Mesendoderm (in vitro differentiated cells): ENCODE measurements around the gene NUDT15.
"Not testable (repeated sequence)": the region's sequence is repeated elsewhere in the genome, so short reads cannot be mapped to it uniquely, and the experiment has no call there.

Source experiments
- DNase-seq: peaks from one replicate; pipeline ENCODE4 v3.0.0; 2013
- H2AK5ac ChIP-seq: 2 replicates; pipeline ENCODE4 v1.6.1; 2013; ENCODE audit warnings: low read length, inconsistent platforms
- H2BK120ac ChIP-seq: 2 replicates; pipeline ENCODE4 v1.6.1; 2013; ENCODE audit warnings: low read depth, mild to moderate bottlenecking, low read length, moderate library complexity, mixed read lengths
- H2BK15ac ChIP-seq: replicated peaks from 2 replicates; pipeline ENCODE4 v1.6.1; 2013; ENCODE audit warnings: low read depth, mild to moderate bottlenecking, moderate library complexity
- H2BK5ac ChIP-seq: 2 replicates; pipeline ENCODE4 v1.6.1; 2013; ENCODE audit warnings: low read length, inconsistent platforms
- H3K18ac ChIP-seq: 2 replicates; pipeline ENCODE4 v1.6.1; 2013; ENCODE audit warnings: mild to moderate bottlenecking, low read length, mixed read lengths
- H3K23ac ChIP-seq: one replicate; pipeline ENCODE4 v1.6.1; 2013; ENCODE audit warnings: low read length
- H3K27ac ChIP-seq: 2 replicates; pipeline ENCODE4 v1.5.1; 2013; ENCODE audit warnings: low read depth, mild to moderate bottlenecking, inconsistent platforms, low read length, moderate library complexity
- H3K27me3 ChIP-seq: 2 replicates; pipeline ENCODE4 v1.6.1; 2013; ENCODE audit warnings: low read length, control low read depth, mild to moderate bottlenecking, inconsistent platforms; ENCODE audit not compliant: insufficient read depth, poor library complexity
- H3K36me3 ChIP-seq: 2 replicates; pipeline ENCODE4 v1.6.1; 2013; ENCODE audit warnings: low read length, inconsistent platforms; ENCODE audit not compliant: control insufficient read depth, insufficient read depth
- H3K4ac ChIP-seq: one replicate; pipeline ENCODE4 v1.6.1; 2013; ENCODE audit warnings: low read depth, mild to moderate bottlenecking, low read length, moderate library complexity
- H3K4me1 ChIP-seq: 2 replicates; pipeline ENCODE4 v1.6.1; 2013; ENCODE audit warnings: low read depth, low read length, inconsistent platforms; ENCODE audit not compliant: control insufficient read depth
- H3K4me2 ChIP-seq: 2 replicates; pipeline ENCODE4 v1.6.1; 2013; ENCODE audit warnings: low read length
- H3K4me3 ChIP-seq: 2 replicates; pipeline ENCODE4 v1.5.1; 2013; ENCODE audit warnings: mild to moderate bottlenecking, low read length
- H3K56ac ChIP-seq: one replicate; pipeline ENCODE4 v1.6.1; 2013; ENCODE audit warnings: low read length
- H3K79me1 ChIP-seq: 2 replicates; pipeline ENCODE4 v1.6.1; 2013; ENCODE audit warnings: low read length, inconsistent platforms
- H3K79me2 ChIP-seq: 2 replicates; pipeline ENCODE4 v1.6.1; 2013; ENCODE audit warnings: mild to moderate bottlenecking, low read length; ENCODE audit not compliant: control insufficient read depth, insufficient read depth
- H3K9ac ChIP-seq: 2 replicates; pipeline ENCODE4 v1.6.1; 2013; ENCODE audit warnings: low read length, inconsistent platforms
- H4K5ac ChIP-seq: one replicate; pipeline ENCODE4 v1.6.1; 2013; ENCODE audit warnings: low read length
- H4K8ac ChIP-seq: one replicate; pipeline ENCODE4 v1.6.1; 2013; ENCODE audit warnings: low read depth, mild to moderate bottlenecking, control low read depth, low read length, moderate library complexity
- WGBS: extraction: QIAGEN DNeasy Blood & Tissue Kit; methylation state at CpG from one replicate; pipeline ENCODE4 v1.1.7; 2013; ENCODE audit warnings: low lambda C conversion rate, missing lambda C conversion rate; ENCODE audit not compliant: insufficient coverage; ENCODE audit errors: extremely low coverage; 5-methylcytosine and 5-hydroxymethylcytosine counted together

NUDT15 gene

GRCh38 chr13:48059951-48060350 lies 22.4 kb downstream of the NUDT15 start:
- not testable (repeated sequence) for H4K8ac ChIP-seq, H2BK5ac ChIP-seq, H3K27me3 ChIP-seq, H2BK15ac ChIP-seq, H3K36me3 ChIP-seq, H3K23ac ChIP-seq, H3K18ac ChIP-seq, H3K4me2 ChIP-seq, H4K5ac ChIP-seq, H3K27ac ChIP-seq, H3K56ac ChIP-seq, H3K4me3 ChIP-seq, H2BK120ac ChIP-seq, H3K79me2 ChIP-seq, H3K4ac ChIP-seq, H2AK5ac ChIP-seq, H3K4me1 ChIP-seq, DNase-seq, H3K79me1 ChIP-seq, H3K9ac ChIP-seq
- WGBS, result no CpG with 5 or more reads among the region's 5 CpGs

- Histone ChIP-seq H4K5ac (no peak overlapping the region), H3K56ac (no peak overlapping the region), H3K4ac (no peak overlapping the region), H3K79me1 (no peaks in the 10 kb centered on the region), H3K79me2 (no peaks in the 10 kb centered on the region), H3K23ac (no peak overlapping the region), H3K4me3 (no peak overlapping the region), H3K36me3 (peaks cover 4% of the 10 kb centered on the region), H4K8ac (no peak overlapping the region), H3K4me2 (no peak overlapping the region), H3K18ac (no peak overlapping the region), H3K27me3 (no peaks in the 10 kb centered on the region), H2BK120ac (no peak overlapping the region), H2BK15ac (no peak overlapping the region), H3K4me1 (no peaks in the 10 kb centered on the region), H2BK5ac (no peak overlapping the region), H3K27ac (no peak overlapping the region), H3K9ac (no peak overlapping the region), H2AK5ac (no peak overlapping the region)
- no CpG with 5 or more reads among the region's 3 CpGs for WGBS
- no peak for DNase-seq
Observed at GRCh38 chr13:48066310-48066989, 28.9 kb downstream of the NUDT15 start.

GRCh38 chr13:48068036-48068435 lies 30.5 kb downstream of the NUDT15 start:
- H3K23ac ChIP-seq, result no peak overlapping the region
- no peaks in the 10 kb centered on the region for H3K79me2 ChIP-seq
- H2BK5ac ChIP-seq, result no peak overlapping the region
- no peak overlapping the region for H3K4ac ChIP-seq
- H4K8ac ChIP-seq, result no peak overlapping the region
- no peak overlapping the region for H2BK15ac ChIP-seq
- no peaks in the 10 kb centered on the region for H3K79me1 ChIP-seq
- peaks cover 10% of the 10 kb centered on the region for H3K36me3 ChIP-seq
- H2AK5ac ChIP-seq, result no peak overlapping the region
- H3K4me1 ChIP-seq, result no peaks in the 10 kb centered on the region
- H3K27ac ChIP-seq, result no peak overlapping the region
- H4K5ac ChIP-seq, result no peak overlapping the region
- no peaks in the 10 kb centered on the region for H3K27me3 ChIP-seq
- no peak overlapping the region for H3K9ac ChIP-seq
- H3K18ac ChIP-seq, result no peak overlapping the region
- no peak overlapping the region for H3K4me3 ChIP-seq
- H2BK120ac ChIP-seq, result no peak overlapping the region
- H3K4me2 ChIP-seq, result no peak overlapping the region
- DNase-seq, result no peak
- H3K56ac ChIP-seq, result no peak overlapping the region

- Histone ChIP-seq H2BK15ac (no peak overlapping the region), H3K23ac (no peak overlapping the region), H3K4me3 (no peak overlapping the region), H3K36me3 (peaks cover 12% of the 10 kb centered on the region), H2AK5ac (no peak overlapping the region), H3K4ac (no peak overlapping the region), H2BK120ac (no peak overlapping the region), H3K18ac (no peak overlapping the region), H3K4me1 (no peaks in the 10 kb centered on the region), H4K5ac (no peak overlapping the region), H3K79me1 (no peaks in the 10 kb centered on the region), H3K9ac (no peak overlapping the region), H2BK5ac (no peak overlapping the region), H3K27me3 (no peaks in the 10 kb centered on the region), H4K8ac (no peak overlapping the region), H3K79me2 (no peaks in the 10 kb centered on the region), H3K4me2 (no peak overlapping the region), H3K56ac (no peak overlapping the region), H3K27ac (no peak overlapping the region)
- DNase-seq, result no peak
- no CpG with 5 or more reads among the region's 2 CpGs for WGBS
Observed at GRCh38 chr13:48068952-48069351, 31.4 kb downstream of the NUDT15 start.

GRCh38 chr13:48069573-48069972 lies 32.0 kb downstream of the NUDT15 start:
- no peaks in the 10 kb centered on the region for H3K4me1 ChIP-seq

GRCh38 chr13:48070942-48071341 lies 33.4 kb downstream of the NUDT15 start:
- Histone ChIP-seq H3K79me1 (no peaks in the 10 kb centered on the region), H2BK120ac (no peak overlapping the region), H3K4ac (no peak overlapping the region), H3K36me3 (peaks cover 12% of the 10 kb centered on the region), H4K8ac (no peak overlapping the region), H3K18ac (no peak overlapping the region), H3K27ac (no peak overlapping the region), H3K9ac (no peak overlapping the region), H3K56ac (no peak overlapping the region), H2AK5ac (no peak overlapping the region), H3K4me3 (no peak overlapping the region), H3K4me2 (no peak overlapping the region), H3K79me2 (no peaks in the 10 kb centered on the region), H2BK5ac (no peak overlapping the region), H3K23ac (no peak overlapping the region), H3K4me1 (no peaks in the 10 kb centered on the region), H3K27me3 (no peaks in the 10 kb centered on the region), H2BK15ac (no peak overlapping the region), H4K5ac (no peak overlapping the region)
- WGBS, result no CpG with 5 or more reads among the region's 5 CpGs
- DNase-seq, result peak; percentile 28

More at GRCh38 chr13:48069573-48069972, 32.0 kb downstream of the NUDT15 start:
- H4K8ac ChIP-seq, result no peak overlapping the region
- H3K4me3 ChIP-seq, result no peak overlapping the region
- no peak overlapping the region for H3K27ac ChIP-seq
- no peaks in the 10 kb centered on the region for H3K79me1 ChIP-seq
- no peak overlapping the region for H3K18ac ChIP-seq
- H3K56ac ChIP-seq, result no peak overlapping the region
- no peaks in the 10 kb centered on the region for H3K27me3 ChIP-seq
- H2BK120ac ChIP-seq, result no peak overlapping the region
- no peak overlapping the region for H3K4ac ChIP-seq
- H2BK15ac ChIP-seq, result no peak overlapping the region
- no peak overlapping the region for H3K4me2 ChIP-seq
- no peak overlapping the region for H4K5ac ChIP-seq
- H2BK5ac ChIP-seq, result no peak overlapping the region
- WGBS, result no CpG with 5 or more reads among the region's 1 CpG
- H3K23ac ChIP-seq, result no peak overlapping the region
- no peak overlapping the region for H3K9ac ChIP-seq
- H3K36me3 ChIP-seq, result peaks cover 12% of the 10 kb centered on the region
- DNase-seq, result peak; percentile 56
- no peak overlapping the region for H2AK5ac ChIP-seq
- H3K79me2 ChIP-seq, result no peaks in the 10 kb centered on the region
